Esophagus squamous epithelium (tissue), 4 donors: ENCODE data around the gene CHI3L2.

Source experiments
- POLR2A ChIP-seq, 4 donors: fragments of 450-650 bp; IDR thresholded peaks; one replicate each; pipeline ENCODE4 v1.6.1; 2017; ENCODE audit warnings: antibody characterized with exemption in 4 of 4, mild to moderate bottlenecking in 4 of 4, moderate library complexity in 3 of 4
- TF ChIP-seq, protein P1 (sequence below), 6 experiments: fragments of 450-650 bp in 4 of 6; fragments of 200-600 bp in 2 of 6; sonication (generic) in 2 of 6; IDR thresholded peaks; one replicate each; pipeline ENCODE4 v1.5.1; 2016 to 2019; ENCODE audit warnings: antibody characterized with exemption in 6 of 6, mild to moderate bottlenecking in 4 of 6, moderate library complexity in 4 of 6

DNA sequence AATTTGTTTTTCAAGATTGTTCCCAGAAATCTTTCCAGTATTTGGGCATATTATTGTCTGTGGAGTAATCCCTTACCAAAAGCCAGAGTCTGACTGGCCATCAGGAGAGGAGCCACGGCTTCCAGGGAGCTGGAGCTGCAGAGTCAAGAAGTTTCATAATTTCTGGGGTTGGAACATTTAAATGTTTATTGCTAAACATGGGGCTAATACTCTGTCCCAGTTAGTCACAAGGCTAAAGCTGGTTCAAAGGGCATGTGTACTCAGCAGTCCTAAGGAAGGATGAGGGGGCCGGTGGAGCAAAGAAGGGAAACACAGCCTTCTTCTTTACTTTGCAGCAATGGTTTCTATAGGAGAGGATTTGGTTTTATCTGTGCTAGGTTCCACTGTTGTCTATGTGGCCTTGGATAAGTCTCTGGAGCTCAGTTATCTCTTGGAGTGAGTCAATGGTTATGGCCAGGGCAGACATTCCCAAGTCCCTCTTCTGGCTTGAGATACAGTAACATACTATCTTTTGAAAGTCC is 36.5 kb upstream of the CHI3L2 start:
- no peak for TF ChIP-seq POLR2A (IDR thresholded peaks at IDR 0.05)
- TF ChIP-seq, protein P1, sequence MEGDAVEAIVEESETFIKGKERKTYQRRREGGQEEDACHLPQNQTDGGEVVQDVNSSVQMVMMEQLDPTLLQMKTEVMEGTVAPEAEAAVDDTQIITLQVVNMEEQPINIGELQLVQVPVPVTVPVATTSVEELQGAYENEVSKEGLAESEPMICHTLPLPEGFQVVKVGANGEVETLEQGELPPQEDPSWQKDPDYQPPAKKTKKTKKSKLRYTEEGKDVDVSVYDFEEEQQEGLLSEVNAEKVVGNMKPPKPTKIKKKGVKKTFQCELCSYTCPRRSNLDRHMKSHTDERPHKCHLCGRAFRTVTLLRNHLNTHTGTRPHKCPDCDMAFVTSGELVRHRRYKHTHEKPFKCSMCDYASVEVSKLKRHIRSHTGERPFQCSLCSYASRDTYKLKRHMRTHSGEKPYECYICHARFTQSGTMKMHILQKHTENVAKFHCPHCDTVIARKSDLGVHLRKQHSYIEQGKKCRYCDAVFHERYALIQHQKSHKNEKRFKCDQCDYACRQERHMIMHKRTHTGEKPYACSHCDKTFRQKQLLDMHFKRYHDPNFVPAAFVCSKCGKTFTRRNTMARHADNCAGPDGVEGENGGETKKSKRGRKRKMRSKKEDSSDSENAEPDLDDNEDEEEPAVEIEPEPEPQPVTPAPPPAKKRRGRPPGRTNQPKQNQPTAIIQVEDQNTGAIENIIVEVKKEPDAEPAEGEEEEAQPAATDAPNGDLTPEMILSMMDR (IDR thresholded peaks at IDR 0.05) = no peak
